Neural progenitor cell (in vitro differentiated cells): ENCODE measurements around the gene PNPLA5.

Experiments used
- CTCF ChIP-seq: fragments of 200-600 bp; sonication (generic); IDR thresholded peaks from 2 replicates; pipeline ENCODE4 v1.5.1; 2017; ENCODE audit warnings: antibody characterized with exemption, mild to moderate bottlenecking
- EZH2 ChIP-seq: fragments of 200-600 bp; sonication (generic); IDR thresholded peaks from 2 replicates; pipeline ENCODE4 v1.6.1; 2017; ENCODE audit warnings: antibody characterized with exemption, mild to moderate bottlenecking, moderate library complexity
- EZH2phosphoT487 ChIP-seq: fragments of 200-600 bp; sonication (generic); IDR thresholded peaks from 2 replicates; pipeline ENCODE4 v1.6.1; 2017; ENCODE audit warnings: antibody characterized with exemption

- TF ChIP-seq CTCF, result no peak
- no peak for TF ChIP-seq EZH2phosphoT487
- TF ChIP-seq EZH2, result no peak
Observed at GRCh38 chr22:43921370-43921769, 29.6 kb upstream of the PNPLA5 start.
